Myometrial cell (primary cell): Measurements from ENCODE around the gene ZHX3. TPM values are rescaled to one million over a fixed set of nuclear protein-coding genes. Genes with fewer than 3 reads are reported as not detected.

ENCODE experiments used
- total RNA-seq: library from RNA; depleted of rRNA; stranded (reverse); fragments of >200 nt; gene quantifications from 2 replicates; pipeline ENCODE4 v1.2.3, GENCODE V29; 2015

ZHX3 gene
- total RNA-seq, result 21.6 and 24.8 TPM in 2 replicates

DNA sequence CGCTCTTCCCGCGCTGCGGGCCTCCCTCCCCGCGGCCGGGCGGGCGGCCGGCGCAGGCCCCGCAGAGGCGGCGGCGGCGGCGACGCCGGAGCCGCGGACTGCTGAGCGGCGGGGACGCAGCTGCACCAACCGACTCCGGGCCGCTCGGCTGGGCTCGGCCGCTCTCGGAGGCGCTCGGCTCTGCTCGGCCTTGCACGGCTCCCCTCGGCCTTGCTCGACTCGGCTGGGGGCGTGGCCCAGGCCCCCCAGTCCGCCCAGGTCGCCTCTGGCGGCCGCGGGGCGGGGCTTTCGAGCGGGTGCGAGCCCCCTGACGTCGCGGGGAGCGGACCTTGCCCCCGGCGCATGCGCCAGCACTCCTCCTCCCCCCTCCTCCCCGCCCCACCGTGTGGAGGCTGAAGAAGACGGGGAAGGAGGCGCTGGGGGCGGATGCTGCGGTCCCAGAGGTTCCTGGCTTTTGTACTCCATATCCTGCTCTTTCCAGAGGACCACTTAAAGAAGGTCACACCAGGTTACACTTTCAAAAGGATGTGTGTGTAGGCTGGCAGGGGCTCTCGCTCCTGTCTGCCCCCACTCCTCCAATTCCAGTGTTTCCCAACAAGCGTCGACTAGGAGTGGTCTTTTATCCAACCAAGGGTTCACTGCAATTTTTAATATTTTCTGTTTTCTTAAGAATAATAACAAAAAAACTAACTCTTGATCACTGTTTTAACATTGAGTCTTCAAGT, at the start of gene ZHX3:
TSS of gene ZHX3 (minus strand) at position 186 of the 725 bp plus-strand sequence. CDS start 112,815 bp downstream, outside the sequence.

DNA sequence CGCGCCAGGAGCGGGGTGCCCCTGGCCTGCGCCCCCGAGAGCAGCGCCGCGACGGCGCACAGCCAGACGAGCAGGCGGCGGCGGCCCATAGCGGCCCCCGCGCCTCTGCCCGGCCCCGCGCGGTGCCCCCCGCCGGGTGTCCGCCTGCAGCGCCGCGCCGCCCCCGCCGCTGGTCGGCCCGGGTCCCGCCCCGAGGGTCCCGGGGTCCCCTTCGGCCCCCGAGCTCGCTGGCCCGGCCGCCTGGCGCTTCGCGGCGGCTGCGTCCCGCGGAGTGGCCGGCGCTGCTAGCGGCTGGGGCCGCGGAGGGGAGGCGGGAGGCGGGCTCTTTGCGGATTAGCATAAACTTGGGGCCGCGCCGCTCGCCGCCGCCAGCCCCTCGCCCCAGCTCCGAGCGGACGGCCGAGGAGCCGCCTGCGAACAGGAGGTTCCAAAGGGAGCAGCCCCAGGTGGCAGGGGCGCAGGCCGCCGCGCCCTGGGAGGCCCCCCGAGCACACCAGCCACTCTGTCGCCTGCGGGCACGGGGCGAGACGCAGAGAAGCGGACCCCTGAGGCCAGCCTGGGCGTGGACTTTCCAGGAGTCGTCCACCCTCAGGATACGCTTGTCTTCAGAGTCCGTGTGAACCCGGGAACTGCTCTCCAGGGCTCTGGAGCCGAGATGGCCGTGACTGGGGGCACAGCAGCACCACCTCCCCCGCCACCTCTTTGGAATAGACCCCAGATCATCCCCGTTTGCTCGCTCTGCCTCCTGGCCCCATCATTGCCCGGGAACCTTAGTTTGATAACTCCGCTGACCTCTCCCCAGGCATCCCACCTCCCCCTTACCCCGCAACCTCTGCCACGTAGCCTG, 49.2 kb upstream of the ZHX3 start, which contains the start of gene EMILIN3:
TSS of gene EMILIN3 (minus strand) at position 273 of the 847 bp plus-strand sequence. CDS start at position 89, 184 bp downstream.

DNA sequence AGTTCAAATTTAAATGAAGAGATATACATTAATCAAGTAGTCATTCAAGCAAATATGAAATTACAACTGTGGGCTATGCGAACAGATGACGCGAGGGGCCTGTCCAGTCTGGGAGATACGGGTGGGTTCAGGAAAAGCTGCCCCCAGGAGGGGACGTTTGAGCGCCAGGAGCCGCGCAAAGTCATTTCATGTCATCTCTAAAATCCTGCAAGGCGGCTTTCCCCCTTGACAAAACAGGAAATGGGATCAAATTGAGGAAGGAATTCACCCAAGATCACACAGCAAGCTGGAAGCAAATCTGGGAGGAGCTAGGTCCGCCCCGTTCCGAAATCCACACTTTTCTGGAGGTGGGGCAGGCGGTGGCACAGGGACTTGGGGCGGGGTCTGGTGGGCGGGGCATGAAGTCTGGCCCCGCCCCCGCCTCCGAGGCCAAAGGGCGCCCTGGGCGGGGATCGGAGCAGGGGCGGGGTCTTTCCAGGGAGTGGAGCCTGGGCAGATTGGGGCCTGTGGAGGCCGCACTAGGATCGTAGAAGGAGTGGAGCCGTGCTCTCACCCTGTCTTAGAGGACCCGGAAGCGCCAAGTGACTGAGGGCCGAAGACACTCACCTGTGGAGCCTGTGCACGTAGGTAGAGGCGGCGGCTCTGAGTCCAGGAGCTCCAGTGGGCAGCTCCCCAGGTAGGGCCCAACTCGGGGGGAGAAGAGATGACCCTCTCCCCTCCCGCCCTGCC, 23.0 kb upstream of the ZHX3 start, which contains the start of gene LPIN3:
TSS of gene LPIN3 (plus strand) at position 495 of the 729 bp plus-strand sequence. CDS start 4,983 bp downstream, outside the sequence.

GRCh38 chr20:41136680-41137613, 180.6 kb downstream of the ZHX3 start, which contains the start of gene PLCG1:
PLCG1 (plus strand) TSS chr20:41137543; CDS start chr20:41137642, 99 bp downstream.

Other genes starting within 250 kb of the ZHX3 start
- 46.3 and 89.4 TPM in 2 replicates for gene PLCG1, start 180.2 kb downstream of the ZHX3 start, total RNA-seq
- 14.4 and 18.1 TPM in 2 replicates for gene LPIN3, start 23.1 kb upstream of the ZHX3 start, total RNA-seq
- gene EMILIN3, start 49.1 kb upstream of the ZHX3 start, total RNA-seq, result under 0.01 TPM in 2 replicates